HG03025 (cell line): ENCODE results near the gene UCKL1.
A peak's percentile ranks its signal among the peaks of the same experiment; 100 is the strongest.
"Not testable (repeated sequence)": the region's sequence is repeated elsewhere in the genome, so short reads cannot be mapped to it uniquely, and the experiment has no call there.

Experiments used
- ATAC-seq: cut with Tn5 transposase; IDR thresholded peaks from one replicate; pipeline ENCODE4 v1.9.1; 2021; ENCODE audit warnings: mild to moderate bottlenecking, moderate library complexity; ENCODE audit not compliant: unreplicated experiment, low FRiP score

The UCKL1 gene

DNA sequence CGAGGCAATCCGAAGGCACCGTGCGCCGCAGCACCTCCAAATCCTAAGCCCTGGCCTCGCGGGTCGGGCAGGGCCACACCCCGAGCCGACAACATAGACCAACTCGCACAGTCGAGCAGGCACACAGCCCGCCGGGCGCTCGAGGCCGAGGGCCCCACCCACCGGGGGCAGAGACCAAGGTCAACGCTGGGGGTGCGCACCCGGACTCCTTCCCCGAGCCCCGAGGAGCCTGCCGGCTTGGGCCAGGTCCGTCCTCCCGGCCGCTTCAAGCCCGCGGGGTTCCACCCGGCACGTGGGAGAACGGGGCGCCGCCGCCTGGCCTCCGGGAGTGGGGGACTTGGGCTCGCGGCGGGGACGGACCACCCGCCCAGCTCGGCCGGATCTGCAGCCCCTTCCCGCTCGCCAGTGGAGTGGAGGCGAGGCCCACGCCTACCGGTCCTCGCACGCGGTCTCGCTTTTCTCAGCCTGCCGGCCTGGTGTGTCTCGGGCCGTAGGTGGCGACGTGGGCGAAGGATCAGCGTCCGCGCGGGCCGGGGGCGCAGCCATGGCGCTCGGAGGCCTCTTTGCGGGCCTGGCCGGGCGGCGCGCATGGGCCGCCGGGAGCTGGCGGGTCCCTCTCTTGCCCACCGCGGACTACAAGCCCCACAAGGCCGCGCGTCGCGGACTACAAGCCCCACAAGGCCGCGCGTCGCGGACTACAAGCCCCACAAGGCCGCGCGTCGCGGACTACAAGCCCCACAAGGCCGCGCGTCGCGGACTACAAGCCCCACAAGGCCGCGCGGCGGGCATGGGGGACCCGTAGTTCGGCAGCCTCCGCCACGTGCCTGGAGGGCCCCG is at the start of gene UCKL1:
UCKL1 (minus strand) TSS at position 590 of the 837 bp plus-strand sequence; CDS start at position 546, 44 bp downstream.
- ATAC-seq = peak; percentile 54

DNA sequence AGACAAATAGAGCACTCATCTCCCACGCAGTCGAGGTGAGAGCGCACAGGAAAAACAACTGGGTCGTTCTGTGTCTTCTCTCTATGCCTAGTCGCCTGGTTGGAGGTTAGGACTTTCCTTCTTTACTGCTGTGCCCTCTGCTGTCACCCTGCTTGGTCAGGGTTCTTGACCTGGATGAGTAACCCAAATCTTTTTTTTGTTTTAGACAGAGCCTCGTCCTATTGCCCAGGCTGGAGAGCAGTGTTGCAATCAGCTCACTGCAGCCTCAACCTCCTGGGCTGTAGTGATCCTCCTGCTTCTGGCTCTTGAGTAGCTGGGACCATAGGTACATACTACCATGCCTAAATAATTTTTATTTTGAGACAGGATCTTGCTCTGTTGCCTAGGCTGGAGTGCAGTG is 49.2 kb upstream of the UCKL1 start:
- ATAC-seq = no peak

DNA sequence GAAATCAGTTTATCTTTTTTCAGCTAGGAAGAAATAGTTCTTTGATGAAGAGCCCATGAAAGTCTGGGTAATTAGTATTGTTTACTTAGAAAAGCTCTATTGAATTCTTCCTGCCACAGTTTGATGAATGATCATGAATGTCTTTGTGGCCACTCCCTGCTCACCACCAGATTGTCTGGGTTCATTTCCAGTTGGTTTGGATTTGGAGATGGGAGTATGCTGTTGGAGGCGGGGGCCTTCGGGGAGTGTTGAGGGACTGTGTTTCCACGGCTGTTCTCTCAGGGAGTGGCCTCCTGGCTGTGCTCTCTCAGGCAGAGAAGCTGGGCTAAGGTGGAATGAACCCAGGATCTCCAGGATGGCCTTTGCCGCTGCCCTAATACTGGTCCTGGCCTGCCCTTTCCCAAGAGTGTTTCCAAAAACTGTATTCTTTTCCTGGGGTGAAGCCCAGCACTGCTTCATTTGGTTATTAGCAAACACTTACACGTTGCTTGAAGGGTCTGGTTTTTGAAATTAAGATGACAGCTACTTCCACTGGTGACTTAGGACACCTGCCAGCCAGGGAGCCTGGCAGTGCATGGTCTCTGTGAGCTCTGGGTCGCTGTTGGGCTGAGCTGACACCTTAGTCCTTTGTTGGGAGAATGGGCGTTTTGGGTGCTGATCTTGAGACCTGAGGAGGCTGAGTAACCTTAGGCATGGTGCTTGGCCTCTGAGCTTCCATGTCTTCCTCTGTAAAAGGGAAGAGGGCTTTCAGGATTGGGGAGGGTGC is 47.9 kb upstream of the UCKL1 start:
- ATAC-seq = no peak

DNA sequence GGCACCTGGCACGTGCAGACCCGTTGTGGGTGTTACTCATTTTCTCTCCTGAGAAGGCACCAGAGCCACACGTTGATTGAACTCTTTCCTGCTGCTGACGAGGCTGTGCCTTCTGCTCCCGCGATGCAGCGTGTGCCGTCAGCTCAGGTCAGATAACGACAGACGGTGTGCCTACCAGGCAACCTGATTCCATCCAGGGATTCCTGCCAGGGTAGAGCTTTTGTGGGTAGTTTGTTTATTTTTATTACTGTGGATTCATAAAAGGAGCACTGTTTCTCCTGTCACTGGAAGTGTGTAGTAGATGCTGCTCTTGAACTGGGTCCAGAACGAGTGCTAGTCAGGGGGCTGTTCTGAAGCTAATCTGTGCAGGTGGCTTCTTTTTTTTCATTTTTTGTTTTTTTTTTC is 45.4 kb upstream of the UCKL1 start:
- no peak for ATAC-seq

DNA sequence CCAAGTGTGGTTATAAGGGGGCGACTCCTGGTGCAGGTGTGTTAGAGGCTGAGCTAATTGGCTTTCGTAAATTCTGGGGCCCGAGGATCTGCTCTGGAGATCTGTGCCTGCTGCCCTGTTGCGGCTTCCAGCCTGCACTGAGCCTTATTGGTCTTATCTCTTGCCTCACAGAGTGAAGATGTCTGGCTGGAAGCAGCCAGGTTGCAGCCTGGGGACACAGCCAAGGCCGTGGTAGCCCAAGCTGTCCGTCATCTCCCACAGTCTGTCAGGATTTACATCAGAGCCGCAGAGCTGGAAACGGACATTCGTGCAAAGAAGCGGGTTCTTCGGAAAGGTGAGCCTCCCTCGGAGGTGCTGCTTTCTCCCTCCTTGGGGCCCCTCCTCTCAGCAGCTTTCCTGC is 44.7 kb upstream of the UCKL1 start:
- no peak for ATAC-seq

DNA sequence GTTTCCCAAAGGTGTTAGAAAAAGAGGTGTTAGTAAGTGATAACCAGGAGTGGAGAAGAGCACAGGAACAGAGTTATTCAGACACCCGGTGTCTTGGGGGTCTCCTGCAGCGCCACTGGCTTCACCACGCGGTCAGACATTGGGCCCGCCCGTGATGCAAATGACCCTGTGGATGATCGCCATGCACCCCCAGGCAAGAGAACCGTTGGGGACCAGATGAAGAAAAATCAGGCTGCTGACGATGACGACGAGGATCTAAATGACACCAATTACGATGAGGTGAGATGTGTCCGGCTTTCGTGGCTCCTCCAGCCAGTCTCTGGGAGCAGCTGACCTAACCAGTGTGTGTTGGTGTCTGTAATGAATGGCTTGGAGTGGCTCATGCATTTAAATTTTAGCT is 26.7 kb upstream of the UCKL1 start:
- no peak for ATAC-seq

DNA sequence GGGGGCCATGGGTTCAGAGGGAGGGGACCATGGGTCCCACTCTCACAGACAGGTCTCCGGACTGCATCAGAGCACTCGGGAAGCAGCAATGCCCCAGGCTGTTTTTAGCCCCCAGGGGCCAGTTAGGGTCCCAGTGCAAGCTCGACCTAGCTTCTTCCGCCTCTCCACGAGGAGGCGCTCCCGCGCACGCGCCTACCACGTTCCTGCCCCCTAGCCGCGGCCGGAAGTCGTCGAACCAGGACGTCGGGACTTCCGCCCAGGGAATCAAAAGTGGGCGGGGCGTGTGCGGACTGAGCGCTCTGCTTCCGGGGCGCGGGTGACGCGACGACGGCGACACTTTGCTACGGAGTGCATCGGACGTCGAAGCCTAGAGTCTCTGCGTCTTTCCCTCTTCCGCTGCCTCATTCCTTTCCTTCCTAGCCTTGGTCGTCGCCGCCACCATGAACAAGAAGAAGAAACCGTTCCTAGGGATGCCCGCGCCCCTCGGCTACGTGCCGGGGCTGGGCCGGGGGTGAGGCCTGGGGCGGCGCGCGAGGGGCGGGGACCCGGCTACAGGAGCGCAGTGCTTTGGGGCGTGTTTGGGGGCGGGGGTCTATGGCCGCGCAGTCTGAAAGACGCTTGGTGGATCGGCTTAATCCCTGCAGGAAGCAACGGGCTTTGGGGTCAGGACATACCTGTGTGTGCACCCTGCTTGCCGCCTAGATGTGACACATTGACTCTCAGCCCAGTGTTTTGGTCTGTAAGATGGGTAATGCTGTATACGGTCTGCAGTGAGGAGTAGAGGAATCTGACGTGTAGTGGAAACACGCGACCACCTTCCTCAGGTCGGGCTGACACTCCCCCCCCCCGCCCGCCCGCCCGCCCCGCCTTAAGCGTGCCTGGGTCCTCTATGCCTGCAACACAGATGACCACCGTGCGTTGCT is 24.9 kb upstream of the UCKL1 start, which contains the start of gene PRPF6:
PRPF6 (plus strand) TSS at position 327 of the 923 bp plus-strand sequence; CDS start at position 441, 114 bp downstream.
- ATAC-seq = peak; percentile 51

DNA sequence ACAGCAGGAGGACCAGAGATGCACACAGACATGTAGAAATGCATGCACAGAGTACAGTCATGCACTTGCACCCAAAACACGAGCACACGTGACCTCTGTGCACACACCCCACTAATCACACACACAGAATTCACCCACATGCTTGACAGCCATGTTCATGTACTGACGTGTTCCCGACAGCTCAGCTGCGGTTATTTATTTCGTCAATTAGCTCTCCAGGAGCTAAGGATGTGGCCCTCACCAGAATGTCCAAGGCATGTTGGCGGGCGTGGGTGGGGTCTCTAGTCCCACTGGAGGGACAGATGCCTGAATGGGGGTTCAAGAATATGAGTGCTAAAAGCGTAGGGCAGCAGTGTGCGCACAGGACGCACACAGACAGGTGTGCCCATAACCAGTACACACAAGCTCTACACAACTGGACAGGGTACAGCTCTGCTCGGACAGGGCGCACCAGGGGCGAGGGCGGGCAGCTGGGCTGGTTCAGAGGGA is 24.1 kb upstream of the UCKL1 start:
- ATAC-seq = peak; percentile 6

DNA sequence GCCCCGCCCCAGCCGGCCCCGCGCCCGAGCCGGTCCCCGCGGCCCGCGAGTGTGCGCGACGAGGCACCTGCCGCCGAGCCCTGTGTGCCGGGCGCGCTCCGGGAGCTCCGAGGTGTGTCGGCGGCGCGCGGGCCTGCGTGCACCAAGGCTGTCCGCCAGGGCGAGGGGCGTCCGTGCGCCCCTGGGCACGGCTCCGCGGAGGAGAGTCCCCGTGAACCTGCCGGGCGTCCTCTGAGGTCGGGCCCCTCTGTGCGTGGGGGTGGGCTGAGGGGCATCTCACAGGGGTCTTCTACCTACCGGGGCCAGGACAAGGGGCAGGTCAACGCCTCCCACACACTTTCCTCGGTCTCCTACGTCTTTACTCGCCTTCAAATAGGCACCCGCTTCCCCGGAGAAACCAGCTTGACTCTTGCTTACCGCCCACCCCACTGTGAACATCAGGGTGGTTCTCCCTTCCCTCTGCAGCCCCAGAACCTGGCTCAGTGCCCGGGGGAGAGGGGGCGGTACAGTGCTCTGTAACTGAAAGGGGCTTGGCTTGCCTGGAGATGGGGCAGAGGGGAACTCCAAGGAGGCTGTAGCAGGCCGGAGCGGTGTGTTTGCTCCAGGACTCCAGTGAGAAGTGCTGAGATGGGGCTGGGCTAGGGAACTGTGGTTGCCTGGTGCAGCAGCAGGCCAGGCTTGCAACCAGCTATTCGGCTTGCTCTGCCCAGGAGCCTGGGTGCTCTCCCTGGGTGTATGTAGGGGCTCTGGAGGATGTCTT is 23.5 kb upstream of the UCKL1 start, which contains the start of gene SAMD10:
SAMD10 (minus strand) TSS at position 86 of the 760 bp plus-strand sequence. CDS start 175 bp downstream, outside the sequence.
- no peak for ATAC-seq

DNA sequence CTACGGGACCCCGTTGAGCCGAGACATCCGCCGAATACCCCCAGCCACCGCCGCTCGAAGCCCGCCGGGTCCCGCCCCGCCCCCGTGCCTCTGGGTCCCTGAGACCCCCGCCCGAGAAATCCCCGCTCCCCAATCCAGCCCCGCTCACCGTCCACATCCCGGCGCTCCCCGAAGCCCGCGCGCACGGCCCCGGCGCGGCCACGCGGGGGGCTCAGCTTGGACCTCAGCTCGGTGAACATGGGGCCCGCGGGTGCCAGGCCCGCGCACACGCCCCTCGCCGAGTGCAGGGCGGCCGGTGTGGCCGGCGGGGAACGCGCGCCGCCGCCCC is 23.0 kb upstream of the UCKL1 start:
- no peak for ATAC-seq

DNA sequence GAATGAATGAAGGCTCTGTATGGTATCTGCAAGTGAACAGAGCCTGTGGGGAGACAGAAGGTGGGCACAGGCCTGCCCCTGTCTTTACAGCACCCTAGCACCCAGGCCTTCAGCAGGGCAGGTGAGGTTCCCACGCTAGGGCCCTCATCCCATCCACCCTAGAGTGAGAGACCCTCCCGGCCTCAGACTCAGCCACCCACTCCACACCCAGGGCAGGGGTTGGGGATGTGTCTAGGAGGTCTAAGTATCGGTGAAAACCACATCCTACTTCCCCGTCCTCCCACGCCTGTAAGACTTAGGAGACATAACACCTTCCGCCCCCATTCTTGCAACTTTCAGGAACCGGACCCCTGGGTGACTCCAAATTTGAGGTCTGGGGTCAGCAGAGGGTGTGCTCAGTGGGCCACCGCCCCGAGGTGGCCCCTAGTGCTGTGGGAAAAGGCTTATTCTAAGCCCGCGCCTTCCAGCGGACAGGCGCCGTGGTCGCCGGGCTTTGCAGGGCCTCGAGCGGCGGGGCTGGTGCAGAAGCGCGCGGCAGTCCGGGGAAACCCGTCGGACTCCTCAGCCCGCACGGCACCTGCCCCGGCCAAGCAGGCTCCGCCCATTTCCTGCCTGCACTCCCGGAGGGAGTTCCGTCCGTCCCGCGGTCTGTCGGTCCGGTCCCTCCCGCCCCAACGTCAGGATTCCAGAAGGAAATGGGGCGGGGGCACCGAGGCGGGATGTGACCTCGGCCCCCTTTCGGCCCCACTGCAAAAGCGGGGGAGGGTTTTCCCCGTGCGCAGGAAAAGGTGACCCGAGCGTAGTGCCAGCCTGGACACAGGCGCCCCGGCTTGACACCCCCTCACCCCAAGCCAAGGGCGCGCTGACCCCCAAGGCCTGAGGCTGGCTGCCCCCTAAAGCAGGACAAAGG is 22.4 kb upstream of the UCKL1 start:
- ATAC-seq = peak; percentile 29

DNA sequence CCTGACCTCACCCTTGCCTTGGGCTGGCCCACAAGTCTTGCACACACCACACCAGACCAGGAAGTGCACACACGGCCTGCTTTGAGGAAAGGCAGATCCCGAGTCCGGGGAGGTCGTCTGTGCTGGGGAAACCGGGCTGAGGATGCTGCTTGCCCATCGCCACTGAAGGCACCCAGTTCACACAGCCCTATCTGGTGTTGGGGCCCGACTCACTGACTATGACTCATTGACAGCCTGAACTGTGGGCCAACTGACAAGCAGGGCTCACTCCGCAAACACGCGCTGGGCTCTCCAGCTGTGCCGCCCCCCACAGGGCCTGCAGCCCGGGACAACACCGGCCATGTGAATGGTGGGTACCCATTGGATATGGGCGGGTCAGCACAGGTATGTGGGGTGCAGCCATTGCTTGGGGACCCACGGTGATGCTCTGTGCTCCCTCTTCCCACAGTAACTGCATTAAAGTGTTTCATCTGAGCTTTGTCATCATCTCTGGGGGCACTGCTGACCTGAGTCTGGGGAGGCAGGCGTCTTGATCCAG is 21.6 kb upstream of the UCKL1 start:
- no peak for ATAC-seq

DNA sequence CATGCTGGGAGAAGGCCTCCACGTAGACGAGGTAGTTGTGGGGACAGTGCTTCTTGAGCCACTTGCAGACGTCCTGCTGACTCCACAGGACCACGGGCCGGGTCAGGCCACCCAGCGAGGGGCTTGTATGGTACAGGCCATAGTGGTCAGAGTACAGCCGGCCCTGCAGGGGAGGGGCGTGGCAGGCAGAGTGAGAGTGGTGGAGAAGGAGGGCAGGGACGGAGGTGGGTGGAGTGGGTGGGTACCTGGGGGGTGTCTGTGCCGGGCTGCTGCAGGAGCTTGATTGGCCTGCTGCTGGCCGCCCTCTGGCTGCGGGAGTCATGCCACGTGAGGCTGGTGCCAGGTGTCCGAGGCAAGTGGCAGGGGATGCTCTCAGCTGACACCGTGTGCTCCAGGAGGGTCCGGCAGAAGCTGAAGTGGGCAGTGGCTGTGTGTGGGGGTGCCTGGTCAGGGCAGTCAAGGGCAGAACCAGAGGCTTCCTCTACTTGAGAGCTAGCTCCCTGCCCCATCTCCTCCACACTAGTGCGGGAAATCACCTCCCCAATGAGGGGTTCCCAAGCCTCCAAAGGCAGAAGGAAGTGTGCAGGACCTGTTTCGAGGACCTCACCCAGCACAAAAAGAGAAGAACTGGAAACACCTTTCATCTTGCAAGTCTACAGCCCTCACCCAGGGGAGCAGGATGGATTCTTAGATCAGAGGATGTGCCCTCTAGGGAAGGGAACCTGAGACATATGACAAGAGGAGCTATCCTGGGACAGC is 20.9 kb upstream of the UCKL1 start:
- no peak for ATAC-seq

DNA sequence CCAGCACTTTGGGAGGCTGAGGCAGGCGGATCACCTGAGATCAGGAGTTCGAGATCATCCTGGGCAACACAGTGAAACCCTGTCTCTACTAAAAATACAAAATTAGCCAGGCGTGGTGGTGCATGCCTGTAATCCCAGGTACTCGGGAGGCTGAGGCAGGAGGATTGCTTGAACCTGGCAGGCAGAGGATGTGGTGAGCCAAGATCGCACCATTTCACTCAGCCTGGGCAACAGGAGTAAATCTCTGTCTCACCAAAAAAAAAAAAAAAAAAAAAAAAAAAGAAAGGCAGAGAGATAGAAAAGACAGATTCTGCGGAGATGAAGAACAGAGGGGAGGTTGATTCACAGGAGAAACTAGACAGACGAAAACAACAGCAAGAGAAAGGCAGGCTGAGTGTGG is 20.3 kb upstream of the UCKL1 start:
- not testable (repeated sequence) for ATAC-seq

DNA sequence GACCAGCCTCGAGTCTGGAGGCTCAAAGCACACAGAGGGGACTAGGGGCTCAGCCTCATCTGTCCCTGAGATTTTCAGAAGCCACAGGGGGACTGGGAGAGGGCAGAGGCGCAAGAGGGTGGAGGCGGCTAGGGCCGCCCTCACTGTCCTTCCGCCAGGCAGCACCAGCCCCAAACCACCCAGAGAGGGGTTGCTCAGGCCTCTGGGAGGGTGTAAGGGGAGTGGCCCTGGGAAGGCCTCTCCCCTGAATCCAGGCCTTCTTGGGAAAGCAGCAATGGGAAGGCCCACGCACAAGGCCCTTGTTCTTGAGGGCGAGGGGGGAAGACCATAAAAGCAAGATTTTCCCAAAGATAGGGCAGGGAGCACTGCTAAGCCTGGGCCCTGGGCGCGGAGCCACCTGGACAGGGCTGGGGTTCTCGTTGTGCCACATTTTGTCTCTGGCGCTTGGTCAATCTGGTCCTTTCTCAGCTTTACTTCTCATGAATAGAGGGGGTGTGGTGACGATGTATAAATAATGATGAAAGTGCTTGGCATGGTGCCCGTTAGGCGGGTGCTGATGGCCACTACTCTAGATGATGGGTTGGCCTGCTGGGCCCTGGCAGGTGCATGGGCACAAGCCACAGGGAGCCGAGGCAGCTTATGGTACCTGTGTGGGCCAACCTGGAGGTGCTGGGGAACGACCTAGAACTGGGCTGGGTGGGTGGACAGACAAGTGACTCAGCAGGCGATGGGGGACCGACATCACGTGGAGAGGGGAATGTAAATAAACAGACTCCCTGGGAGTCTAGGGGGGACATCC is 18.4 kb upstream of the UCKL1 start:
- ATAC-seq = no peak

DNA sequence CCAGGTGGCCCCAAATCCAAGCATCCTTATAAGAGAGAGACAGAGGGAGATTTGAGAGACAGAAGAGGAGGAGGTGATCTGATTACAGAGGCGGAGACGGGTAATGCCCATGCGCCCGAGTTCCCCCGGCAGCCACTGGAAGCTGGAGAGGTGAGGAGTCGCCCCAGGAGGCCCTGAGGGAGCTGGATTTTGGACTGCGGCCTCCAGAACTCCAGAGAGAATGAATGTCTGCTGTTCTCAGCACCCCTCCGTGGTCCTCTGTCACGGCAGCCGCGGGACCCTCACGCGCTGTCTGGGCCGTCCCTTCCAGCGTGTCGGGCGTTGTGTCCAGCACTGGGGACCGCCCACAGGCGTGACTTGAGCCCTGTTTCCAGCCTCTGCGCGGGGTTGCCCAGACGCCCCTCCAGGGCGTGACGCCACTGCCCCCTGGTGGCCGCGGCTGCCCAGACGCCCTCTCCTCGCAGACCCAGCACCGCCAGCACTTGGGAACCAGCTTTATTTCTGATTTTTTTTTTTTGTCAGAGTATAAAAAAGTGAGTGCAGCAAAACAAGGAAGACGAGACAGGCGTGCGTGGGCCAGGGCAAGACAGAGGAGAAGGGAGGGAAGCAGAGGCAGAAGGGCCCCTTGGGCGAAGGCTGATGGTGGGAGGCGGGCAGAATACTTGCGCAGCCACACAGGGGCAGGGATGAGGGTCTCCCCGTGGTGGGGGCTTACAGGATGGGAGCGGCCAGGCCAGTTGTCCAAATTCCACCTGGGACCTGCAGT is 17.6 kb upstream of the UCKL1 start:
- ATAC-seq = no peak
